ENCODE results near the gene ROPN1L.

Gene ROPN1L

DNA sequence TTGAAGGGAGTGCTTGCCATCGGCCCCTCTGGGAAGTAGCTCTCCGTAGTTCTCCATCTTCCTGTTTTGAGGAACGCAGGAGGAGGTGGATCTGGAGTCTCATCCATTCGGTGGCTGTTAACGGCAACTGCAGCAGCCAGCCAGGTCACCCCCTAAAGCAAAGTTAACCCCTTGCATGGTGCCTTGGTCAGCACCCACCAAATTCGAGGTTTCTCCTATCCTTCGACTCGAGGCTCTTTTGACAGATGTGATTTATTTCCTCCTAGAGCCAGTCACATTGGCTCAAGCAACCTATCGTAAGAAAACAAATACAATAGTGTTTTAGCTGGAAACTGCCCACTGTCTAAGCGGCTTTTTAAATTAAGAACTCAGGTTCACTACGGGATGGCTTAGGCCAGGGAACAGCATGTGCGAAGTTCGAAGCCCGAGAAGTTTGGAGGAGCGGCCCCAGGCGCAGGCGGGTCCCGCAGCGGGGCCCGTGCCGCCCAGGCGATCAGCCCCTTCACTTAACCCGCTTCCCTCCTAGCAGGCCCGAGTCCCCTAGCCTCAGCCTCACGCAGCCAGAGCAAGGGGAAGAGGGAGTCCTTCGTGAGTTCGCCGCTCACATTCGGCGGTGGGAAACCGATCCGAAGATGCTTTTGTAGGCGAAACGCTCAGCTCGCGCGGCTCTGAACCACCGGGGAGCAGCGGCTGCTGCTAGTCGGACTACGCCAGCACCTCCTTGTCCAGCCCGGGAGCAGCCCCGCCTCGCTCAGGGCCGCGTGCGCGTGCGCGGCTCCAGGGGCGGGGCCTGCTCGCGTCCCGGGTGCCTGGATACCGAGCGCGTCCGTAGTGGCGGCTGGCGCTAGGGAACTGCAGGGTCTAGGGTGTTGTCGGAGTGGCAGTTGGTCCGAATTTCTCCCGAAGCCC is at the start of gene ROPN1L:
ROPN1L (plus strand) TSS at position 797 of the 909 bp plus-strand sequence. CDS start 289 bp downstream, outside the sequence.
- DNase-seq (ENCODE audit: low spot score), result peak; percentile 90

DNA sequence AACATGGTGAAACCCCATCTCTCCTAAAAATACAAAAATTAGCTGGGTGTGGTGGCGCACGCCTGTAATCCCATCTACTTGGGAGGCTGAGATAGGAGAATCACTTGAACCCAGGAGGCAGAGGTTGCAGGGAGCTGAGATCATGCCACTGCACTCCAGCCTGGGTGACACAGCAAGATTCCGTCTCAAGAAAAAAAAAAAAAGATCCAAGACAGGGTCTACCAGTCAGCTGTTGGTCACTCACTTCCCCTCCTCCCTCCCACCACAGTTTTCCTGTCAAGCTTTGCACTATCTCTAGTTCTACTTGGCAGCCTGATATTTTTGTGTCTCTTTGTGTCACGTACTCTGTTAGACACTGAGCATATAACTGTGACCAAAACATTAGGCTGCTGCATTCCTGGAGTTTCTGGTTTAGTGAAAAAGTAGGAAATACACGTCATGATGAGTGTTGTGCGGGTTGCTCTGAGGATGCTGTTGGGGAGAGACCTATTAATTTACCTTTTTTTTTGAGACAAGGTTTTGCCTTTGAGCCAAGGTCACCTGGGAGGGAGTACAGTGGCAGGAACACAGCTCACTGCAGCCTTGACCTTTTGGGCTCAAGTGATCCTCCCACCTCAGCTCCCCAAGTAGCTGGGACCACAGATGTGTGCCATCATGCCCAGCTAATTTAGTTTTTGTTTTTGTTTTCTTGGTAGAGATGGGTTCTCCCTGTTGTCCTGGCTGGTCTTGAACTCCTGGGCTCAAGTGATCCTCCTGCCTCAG is 48.9 kb upstream of the ROPN1L start:
- DNase-seq (ENCODE audit: low spot score), result peak; percentile 14

DNA sequence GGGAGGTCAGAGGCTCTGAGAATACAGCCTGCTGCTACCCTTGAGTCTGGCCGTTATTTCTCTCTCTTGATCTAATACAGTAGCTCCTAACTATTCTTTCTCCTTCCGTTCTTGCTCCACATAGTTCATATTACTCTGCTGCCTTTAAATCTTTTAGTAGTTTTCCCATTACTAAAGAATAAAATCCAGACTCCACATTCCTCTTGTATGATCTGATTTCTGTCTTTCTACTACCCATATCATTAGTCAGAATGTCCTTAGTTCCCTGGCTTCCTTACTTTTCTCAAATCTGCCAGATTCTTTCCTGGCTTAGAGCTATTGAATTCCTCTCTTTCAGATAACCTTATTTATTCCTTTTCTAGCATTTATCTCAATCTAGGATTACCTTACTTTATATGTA is 48.2 kb upstream of the ROPN1L start:
- no peak for DNase-seq (ENCODE audit: low spot score)

DNA sequence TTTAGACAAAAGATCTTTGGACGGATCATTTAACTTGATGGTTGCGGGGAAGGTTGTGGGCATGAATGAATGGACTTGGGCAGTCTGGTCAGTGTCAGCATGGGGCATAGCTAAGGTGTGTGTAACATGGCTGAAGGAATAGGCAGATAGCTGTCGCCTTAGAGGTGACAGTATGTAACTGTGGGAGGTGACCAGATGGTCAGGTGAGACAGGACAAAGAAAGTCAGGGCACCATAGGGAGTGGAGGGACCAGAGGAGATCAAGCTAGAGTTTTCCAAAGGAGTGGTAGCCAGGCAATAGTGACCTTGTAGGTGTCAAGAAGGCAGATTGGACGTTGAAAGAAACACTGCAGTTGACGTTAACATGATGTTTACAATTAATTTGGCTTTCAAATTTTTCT is 45.1 kb upstream of the ROPN1L start:
- no peak for DNase-seq (ENCODE audit: low spot score)

DNA sequence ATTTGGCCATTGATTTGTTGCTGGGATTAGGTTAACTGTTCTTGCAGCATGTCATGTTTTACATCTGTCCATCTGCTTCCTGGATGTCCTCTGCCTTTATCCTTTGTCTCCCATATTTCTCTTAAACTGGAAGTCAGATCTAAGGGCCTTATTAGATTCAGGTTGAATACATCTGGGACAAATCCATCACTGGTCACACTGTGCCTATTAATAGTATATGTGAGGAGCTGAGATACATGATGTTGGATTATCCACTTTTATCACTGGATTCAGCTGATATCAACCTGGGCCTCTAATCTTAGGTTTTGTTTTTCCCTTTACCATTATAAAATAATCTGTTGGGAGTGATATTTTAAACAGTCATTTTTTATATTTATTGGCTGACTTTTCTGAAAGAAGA is 41.8 kb upstream of the ROPN1L start:
- no peak for DNase-seq (ENCODE audit: low spot score)

DNA sequence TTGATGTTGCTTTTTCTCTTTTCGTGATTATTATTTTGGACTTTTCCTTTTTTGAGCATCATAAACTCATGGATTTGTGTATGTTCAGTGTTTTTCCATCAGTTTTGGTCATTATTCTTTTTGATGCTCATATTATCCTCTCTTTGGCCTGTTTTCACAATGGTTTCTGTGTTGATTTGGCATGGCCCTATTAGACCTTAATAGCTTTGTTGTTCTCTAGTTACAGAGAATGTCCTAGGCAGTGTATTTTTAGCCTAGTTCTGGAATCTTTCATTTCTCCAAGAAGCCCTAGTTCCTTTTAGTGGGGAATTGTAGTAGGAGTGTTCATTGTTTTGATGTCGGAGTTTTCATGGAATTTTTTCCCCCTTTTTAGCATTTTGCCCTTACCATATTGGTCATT is 41.3 kb upstream of the ROPN1L start:
- DNase-seq (ENCODE audit: low spot score), result no peak

GRCh38 chr5:10400831-10401230 is 40.8 kb upstream of the ROPN1L start:
- no peak for DNase-seq (ENCODE audit: low spot score)

- DNase-seq (ENCODE audit: low spot score), result no peak
Measured at GRCh38 chr5:10401498-10401897, 40.2 kb upstream of the ROPN1L start.

DNA sequence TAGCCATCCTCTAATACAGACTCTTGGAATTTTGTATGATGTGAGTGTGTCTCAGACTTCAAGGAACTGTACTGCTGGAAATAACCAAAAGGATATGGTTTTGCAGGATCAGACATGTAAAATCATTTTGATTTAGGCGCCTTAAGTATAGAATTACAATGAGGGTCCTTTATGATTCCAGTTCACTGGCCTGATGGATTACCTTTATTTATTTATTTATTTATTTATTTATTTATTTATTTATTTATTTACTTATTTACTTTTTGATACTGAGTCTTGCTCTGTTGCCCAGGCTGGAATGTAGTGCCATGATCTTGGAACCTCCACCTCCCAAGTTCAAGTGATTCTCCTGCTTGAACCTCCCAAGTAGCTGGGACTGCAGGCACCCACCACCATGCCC is 37.9 kb upstream of the ROPN1L start:
- no peak for DNase-seq (ENCODE audit: low spot score)

DNA sequence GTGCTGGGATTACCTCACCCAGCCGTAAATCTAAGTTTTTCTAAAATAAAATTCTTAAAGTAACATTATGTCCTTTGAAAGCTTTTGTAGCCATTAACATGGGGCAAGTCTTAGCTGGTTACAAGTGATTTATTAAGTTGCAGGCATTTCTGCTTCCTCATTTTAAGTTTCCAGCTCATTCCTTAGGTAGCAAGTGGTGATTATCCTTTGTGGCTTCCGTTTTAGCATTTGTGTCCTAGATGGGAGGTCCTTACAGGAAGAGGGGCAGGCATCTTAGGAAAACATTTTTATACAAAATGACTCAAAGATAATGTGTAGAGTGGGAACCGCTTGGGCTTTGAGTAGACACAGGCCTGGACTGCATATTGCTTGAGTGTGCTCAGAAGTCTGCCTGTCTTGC is 35.0 kb upstream of the ROPN1L start:
- DNase-seq (ENCODE audit: low spot score), result peak; percentile 16

- no peak for DNase-seq (ENCODE audit: low spot score)
Measured at GRCh38 chr5:10409504-10409903, 32.2 kb upstream of the ROPN1L start.

- DNase-seq (ENCODE audit: low spot score), result no peak
Measured at GRCh38 chr5:10410662-10411061, 31.0 kb upstream of the ROPN1L start.

- no peak for DNase-seq (ENCODE audit: low spot score)
Measured at GRCh38 chr5:10411336-10411735, 30.3 kb upstream of the ROPN1L start.

- DNase-seq (ENCODE audit: low spot score), result no peak
Measured at GRCh38 chr5:10416868-10417267, 24.8 kb upstream of the ROPN1L start.

DNA sequence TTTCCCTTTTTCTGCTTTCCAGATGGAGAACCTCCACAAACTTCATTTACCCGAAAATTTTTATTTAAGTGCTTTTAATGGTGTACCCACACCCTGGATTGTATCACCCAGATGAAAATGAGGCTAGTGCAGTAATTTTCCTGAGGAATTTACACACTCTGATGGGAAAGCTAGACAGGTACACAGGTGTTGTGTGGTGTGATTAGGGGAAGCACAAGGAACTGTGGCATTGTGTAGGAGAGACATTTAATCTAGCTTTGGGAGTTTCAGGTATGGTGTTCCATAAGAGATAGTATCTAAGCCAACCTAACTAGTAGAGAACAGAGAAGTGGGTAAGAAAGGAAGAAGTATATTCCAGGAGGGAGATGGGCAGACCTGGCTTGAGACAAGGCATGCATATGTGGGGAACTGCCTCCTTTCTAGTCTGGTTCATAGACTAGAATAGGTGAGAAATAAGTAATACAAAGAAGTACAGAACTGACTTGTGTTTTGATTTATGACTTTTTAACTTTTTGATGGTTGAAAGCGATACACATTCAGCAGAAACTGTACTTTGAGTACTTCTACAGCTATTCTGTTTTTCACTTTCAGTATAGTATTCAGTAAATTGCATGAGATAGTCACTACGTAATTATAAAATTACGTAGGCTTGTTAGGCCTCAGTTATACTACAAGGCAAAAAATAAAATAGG is 22.9 kb upstream of the ROPN1L start:
- DNase-seq (ENCODE audit: low spot score), result no peak

DNA sequence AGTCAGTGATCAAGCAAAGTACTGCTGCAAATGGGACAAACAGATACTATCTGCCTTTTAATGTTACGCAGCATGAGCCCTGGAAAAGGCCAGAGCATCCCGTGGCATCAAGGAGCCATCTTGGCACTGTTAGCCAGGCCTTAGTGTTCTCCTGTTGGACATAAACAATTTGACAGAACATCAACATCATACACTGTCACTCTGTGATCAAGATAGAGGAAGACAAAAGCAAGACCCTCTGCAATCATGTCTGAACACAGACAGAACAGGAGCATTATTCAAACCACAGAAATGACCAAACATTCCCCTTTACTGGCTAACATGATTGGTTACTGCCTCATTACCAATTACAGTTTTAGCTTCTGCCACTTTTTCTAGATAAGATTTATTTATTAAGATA is 21.2 kb upstream of the ROPN1L start:
- no peak for DNase-seq (ENCODE audit: low spot score)

DNA sequence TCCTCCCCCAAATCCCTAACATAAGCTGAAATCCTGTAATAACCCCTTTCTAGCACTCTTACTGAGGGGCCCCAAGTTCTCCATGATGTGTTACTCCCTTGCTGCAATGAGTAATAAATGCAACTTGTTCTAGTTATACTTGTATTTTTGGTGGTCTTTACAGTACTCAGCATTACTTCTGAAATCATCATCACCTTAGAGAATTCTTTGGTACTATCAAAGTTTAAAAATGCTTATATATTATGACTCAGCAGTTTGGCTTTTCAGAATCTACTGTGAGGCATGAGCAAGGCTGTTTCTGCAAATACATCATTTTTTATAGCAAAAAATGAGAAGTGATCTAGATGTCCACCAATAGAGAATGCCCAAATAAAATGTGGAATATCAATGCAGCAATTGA is 20.7 kb upstream of the ROPN1L start:
- DNase-seq (ENCODE audit: low spot score), result peak; percentile 9

DNA sequence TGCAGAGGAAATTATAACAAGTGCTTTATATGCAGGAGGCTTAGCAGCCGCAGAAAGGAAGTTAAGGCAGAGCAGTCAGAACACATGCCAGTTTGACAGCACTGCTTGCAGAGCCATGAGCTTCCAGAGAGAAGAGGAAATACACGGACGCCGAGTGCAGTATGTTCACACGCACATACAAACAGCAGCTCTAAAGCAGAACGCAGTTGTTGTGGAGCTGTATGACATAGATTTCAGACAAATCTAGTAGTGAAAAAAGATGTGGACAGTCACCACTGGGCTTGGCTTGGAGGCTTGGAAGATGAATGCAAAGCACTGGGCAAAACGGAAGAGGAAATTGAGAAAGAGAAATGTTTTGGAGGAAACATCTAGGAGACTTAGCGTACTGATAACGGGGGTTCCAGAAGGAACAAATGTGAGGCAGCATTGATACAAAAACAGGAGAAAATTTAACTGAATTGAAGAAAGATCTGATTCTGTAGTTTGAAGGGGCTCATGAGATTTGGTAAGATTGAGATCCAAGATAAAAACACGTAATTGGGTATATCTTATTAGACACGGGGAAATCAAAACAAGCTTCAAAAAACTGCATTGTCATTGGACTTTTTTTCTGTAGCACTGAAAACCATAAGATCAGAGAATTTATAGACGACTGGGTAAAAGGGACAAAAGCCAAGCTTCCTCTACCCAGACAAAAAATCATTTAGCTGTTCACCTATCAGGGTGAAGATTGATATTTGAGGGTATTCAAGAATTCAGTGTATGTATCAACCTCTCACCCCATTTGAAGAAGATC is 19.6 kb upstream of the ROPN1L start:
- DNase-seq (ENCODE audit: low spot score), result no peak

GRCh38 chr5:10423022-10423421 is 18.7 kb upstream of the ROPN1L start:
- DNase-seq (ENCODE audit: low spot score), result no peak

GRCh38 chr5:10424124-10424731 is 17.5 kb upstream of the ROPN1L start:
- DNase-seq (ENCODE audit: low spot score), result peak; percentile 37

- no peak for DNase-seq (ENCODE audit: low spot score)
Measured at GRCh38 chr5:10427201-10427600, 14.5 kb upstream of the ROPN1L start.

All from kidney tubule cell (primary cell).